GM18511 (cell line): Measurements from ENCODE around the gene CD34.

Experiments used
- ATAC-seq: cut with Tn5 transposase; IDR thresholded peaks from one replicate; pipeline ENCODE4 v1.9.1; 2021; ENCODE audit warnings: mild to moderate bottlenecking, moderate library complexity; ENCODE audit not compliant: unreplicated experiment

CD34 gene

GRCh38 chr1:207901041-207901653 is 9.8 kb downstream of the CD34 start:
- no peak for ATAC-seq

DNA sequence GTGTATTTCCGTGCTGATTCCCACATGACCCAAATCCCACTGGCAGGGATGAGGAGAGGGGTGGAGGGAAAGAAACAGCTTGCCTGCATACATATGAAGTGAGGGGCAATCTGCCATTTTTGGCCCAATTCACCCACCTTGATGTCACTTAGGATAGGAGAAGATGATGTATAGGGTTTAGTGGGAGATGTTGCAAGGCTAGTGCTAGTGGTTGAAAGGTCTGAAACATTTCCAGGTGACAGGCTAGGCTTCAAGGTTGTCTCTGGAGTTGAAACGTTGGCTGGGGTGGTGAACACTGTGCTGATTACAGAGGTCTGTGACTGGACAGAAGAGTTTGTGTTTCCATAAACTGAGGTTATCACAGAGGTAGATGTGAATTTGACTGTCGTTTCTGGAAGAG is 12.1 kb downstream of the CD34 start:
- ATAC-seq: no peak

DNA sequence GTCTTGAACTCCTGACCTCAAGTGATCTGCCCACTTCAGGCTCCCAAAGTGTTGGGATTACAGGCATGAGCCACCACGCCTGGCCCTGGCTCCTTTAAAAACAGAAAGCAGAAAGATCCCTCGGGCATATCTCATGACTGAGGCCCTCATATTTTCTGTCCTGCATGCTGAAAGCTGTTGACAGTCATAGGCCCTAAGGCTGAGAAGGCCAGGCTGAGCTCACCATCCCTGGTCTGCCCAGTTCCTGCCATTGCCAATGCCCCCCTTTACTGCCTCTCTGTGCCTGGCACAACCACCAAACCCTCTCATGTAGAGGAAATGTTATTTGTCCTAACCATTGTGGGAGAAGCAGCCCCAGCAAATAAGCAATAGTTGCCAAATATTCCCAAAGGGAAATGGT is 12.7 kb downstream of the CD34 start:
- ATAC-seq: no peak

DNA sequence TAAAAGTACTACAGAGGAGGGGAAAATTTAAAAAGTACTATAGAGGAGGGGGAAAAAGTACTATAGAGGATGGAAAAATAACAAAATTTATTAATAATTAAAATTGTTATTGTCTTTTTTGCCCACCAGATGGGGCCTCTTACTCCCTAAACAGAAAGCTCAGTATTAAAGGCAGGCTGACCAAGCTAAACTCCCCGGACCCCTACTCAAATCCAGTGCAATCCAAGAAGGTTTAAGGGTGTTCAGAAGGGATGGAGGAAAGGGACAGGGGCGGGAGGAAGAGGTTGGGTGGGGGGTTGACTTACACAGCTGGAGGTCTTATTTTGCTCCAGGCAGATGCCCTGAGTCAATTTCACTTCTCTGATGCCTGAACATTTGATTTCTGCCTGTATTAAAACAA is 13.7 kb downstream of the CD34 start:
- no peak for ATAC-seq

- no peak for ATAC-seq
Observed at GRCh38 chr1:207896547-207896946, 14.4 kb downstream of the CD34 start.

DNA sequence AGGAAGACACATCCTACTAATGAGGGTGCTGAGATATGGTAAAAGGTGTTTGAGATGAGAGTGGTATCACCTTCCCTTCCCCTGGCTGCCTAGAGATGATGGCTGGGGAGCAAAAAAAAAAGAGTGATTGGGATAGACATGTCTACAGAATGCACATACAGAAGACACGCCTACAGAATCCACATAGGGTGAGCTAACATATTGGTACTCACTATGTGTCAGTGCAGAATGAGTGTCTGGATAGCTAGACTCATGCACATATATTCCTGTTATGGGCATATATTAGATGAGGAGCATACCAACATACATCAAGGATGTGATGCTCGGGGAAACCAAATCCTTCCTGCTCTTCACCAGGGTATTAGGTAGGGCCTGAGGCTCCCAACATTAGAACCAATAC is 16.2 kb downstream of the CD34 start:
- no peak for ATAC-seq

DNA sequence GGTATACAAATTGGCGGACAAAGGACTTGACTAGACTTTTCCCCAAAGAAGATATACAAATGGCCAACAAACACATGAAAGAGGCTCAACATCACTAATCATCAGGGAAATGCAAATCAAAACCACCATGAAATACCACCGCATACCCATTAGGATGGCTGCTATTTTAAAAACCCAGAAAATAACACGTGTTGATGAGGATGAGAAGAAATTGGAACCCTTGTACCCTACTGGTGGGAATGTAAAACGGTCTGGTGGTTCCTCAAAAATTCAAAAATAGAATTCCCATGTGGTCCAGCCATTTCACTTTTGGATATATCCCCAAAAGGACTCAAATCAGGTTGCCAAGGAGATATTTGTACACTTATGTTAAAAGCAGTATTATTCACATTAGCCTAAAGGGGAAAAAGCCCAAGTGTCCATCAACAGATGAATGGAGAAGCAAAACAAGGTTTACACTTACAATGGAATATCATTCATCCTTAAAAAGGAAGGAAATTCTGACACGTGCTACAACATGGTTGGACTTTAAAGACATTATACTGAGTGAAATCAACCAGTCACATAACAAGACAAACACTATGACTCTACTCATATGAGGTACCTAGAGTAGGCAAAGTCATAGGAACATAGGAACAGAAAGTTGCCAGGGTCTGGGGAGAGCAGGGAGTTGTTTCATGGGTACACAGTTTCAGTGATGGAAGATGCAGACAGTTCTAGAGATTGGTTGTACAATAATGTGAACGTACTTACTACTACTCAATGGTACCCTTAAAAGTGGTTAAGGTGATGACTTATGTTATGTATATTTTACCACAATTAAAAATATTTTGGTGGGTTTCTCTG is 17.0 kb downstream of the CD34 start:
- ATAC-seq: no peak

GRCh38 chr1:207892764-207893163 is 18.2 kb downstream of the CD34 start:
- no peak for ATAC-seq

GRCh38 chr1:207891148-207891547 is 19.8 kb downstream of the CD34 start:
- ATAC-seq: no peak

GRCh38 chr1:207890136-207890738 is 20.7 kb downstream of the CD34 start:
- ATAC-seq: no peak

GRCh38 chr1:207888652-207889051 is 22.3 kb downstream of the CD34 start:
- ATAC-seq: no peak

- ATAC-seq: no peak
Observed at GRCh38 chr1:207887542-207888201, 23.3 kb downstream of the CD34 start.

DNA sequence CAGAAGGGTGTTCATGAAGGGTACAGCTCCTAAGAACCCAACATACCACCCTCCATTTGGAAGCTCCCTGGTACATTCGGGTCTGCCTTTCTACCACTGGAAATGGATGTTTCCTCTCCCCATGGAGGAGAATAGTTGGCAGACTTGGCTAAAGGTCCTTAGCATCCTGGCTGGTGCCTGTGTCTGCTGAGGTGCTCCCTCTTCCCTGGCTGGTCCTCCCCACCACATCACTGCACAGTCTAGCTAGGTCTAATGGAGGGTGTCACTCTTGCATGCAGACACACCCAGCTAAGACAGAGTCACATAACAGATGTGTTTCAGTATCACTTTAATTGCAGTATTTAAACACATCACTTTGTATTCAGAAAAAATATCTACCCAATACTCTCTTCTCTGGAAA is 24.7 kb downstream of the CD34 start:
- no peak for ATAC-seq

- ATAC-seq: peak; percentile 72
Observed at GRCh38 chr1:207885129-207886032, 25.5 kb downstream of the CD34 start.

DNA sequence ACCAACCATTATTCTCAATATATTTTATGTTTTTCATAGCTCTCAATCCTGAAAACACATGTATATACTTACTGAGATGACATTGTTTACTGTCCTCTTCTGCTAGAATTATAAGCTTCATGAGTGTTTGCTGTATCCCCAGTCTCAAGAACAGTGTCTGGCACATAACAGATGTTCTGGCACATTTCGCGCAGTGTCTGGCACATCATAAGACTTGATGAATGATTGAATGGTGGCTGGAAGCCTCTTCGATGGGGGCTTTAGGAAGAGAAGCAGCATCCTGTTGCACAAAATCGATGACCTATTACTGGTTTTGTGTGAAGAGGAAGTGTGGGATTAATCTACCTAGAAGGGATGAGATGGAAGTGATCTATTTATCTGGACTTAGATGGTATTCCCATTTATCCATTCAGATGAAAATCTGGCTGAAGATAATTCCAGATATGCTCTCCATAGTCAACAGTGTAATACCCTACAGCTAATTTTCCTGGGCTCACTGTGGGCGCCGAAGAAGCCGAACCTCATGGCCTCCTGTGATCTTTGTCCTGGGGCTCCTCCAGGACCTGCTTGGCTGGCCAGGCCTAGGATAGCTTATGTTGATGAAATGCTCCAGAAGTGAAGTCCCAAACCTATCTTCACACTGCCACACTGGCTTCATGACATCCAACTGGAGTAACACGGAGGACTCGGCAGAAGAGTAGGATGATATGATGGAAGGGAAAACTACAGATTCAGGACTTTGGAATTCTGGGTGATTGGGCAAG is 26.5 kb downstream of the CD34 start:
- no peak for ATAC-seq

- ATAC-seq: peak; percentile 11
Observed at GRCh38 chr1:207883660-207884250, 27.2 kb downstream of the CD34 start.

- ATAC-seq: peak; percentile 70
Observed at GRCh38 chr1:207883104-207883651, 27.7 kb downstream of the CD34 start.

GRCh38 chr1:207882692-207883091 is 28.2 kb downstream of the CD34 start:
- peak; percentile 25 for ATAC-seq

DNA sequence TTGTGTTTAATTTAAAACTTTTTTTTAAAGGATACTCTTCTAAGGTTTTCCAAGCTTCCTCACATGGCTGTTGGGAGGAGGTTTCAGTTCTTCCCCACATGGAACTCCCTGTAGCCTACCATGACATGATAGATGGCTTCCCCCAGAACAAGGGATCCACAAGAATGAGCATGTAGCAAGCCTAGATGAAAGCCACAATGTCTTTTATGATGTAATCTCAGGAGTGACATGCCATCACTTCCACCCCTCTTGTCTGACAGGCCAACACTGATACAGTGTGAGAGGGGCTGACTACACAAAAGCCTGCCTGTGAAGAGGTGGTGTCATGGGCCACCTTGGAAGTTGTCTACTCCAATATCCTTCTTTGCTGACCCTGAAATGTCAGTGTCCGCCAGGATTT is 32.0 kb downstream of the CD34 start:
- no peak for ATAC-seq
